Measurements from ENCODE around the gene ARHGAP18. TPM values are rescaled to one million over a fixed set of nuclear protein-coding genes. Genes with fewer than 3 reads are reported as not detected.

ARHGAP18 gene
- total and polyA plus RNA-seq, 8 donors: 6.0 to 104 (median 30.2) TPM

DNA sequence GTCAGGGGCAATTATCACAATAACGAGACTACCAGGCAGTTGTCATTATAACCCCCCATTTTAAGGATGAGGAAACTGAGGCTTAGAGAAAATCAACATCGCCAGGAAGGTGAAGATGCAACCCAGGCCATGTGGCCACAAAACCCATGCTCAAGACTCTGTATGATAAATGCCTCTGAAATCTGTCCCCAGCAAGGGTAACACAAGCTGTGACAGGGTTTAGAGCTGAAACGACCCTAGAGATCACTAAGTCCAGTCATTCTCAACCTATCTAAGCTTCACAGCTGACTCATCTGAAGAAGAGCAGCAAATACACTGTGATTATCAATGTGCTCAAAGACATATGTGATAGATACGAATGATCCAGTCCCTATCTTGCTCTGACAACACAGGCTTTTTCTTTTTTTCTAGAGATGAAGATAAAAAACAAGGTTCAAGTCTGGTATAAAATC, 47.0 kb downstream of the ARHGAP18 start:
- H3K9me3 ChIP-seq: no peaks in the 10 kb centered on the region
- 62 to 69% (median 65%) methylated on average over 4 of the region's 4 CpGs for WGBS, 5 donors
- H3K27me3 ChIP-seq: no peaks in the 10 kb centered on the region
- TF ChIP-seq CTCF (IDR thresholded peaks at IDR 0.05): no peak
- TF ChIP-seq POLR2A (IDR thresholded peaks at IDR 0.05): no peak
- no peak for TF ChIP-seq POLR2AphosphoS5 (IDR thresholded peaks at IDR 0.05)
- no peak for TF ChIP-seq EP300 (IDR thresholded peaks at IDR 0.05)
- peak overlapping the region in 1 of 5 donors; percentile 49 for H3K27ac ChIP-seq
- no peaks in the 10 kb centered on the region for H3K36me3 ChIP-seq
- intact Hi-C loops (cut with DNase I; ENCODE audit: low total_unique reads): no loop called here
- H3K4me1 ChIP-seq: peaks cover 22 to 72% (median 45%) of the 10 kb centered on the region in 4 donors
- no peak overlapping the region for H3K4me3 ChIP-seq
- no peak for DNase-seq

GRCh38 chr6:129662406-129662766, 47.6 kb downstream of the ARHGAP18 start:
- Histone ChIP-seq H3K36me3 (no peaks in the 10 kb centered on the region), H3K4me3 (no peak overlapping the region), H3K27me3 (no peaks in the 10 kb centered on the region), H3K27ac (peak overlapping the region in 3 of 5 donors; percentile 10 to 49 (median 27)), H3K4me1 (peaks cover 18 to 66% (median 42%) of the 10 kb centered on the region in 4 donors), H3K9me3 (no peaks in the 10 kb centered on the region)
- TF ChIP-seq CTCF (IDR thresholded peaks at IDR 0.05) (no peak), POLR2AphosphoS5 (IDR thresholded peaks at IDR 0.05) (no peak), EP300 (IDR thresholded peaks at IDR 0.05) (no peak), POLR2A (IDR thresholded peaks at IDR 0.05) (no peak)
- 28 to 68% (median 45%) methylated on average over 2 of the region's 2 CpGs for WGBS, 5 donors
- DNase-seq: no peak
- intact Hi-C loops (cut with DNase I; ENCODE audit: low total_unique reads): no loop called here

GRCh38 chr6:129661536-129662405, 48.2 kb downstream of the ARHGAP18 start:
- TF ChIP-seq CTCF (IDR thresholded peaks at IDR 0.05) (no peak), POLR2AphosphoS5 (IDR thresholded peaks at IDR 0.05) (no peak)
- intact Hi-C loops (cut with DNase I; ENCODE audit: low total_unique reads): no loop called here
- Histone ChIP-seq H3K9me3 (no peaks in the 10 kb centered on the region), H3K4me3 (no peak overlapping the region), H3K27ac (peak overlapping the region in 3 of 5 donors; percentile 10 to 49 (median 27)), H3K36me3 (no peaks in the 10 kb centered on the region), H3K27me3 (no peaks in the 10 kb centered on the region), H3K4me1 (peaks cover 18 to 65% (median 42%) of the 10 kb centered on the region in 4 donors)
- DNase-seq: peak in 1 of 2 donors; percentile 47
- WGBS, 5 donors: 81 to 89% (median 84%) methylated on average over 7 of the region's 7 CpGs

DNA sequence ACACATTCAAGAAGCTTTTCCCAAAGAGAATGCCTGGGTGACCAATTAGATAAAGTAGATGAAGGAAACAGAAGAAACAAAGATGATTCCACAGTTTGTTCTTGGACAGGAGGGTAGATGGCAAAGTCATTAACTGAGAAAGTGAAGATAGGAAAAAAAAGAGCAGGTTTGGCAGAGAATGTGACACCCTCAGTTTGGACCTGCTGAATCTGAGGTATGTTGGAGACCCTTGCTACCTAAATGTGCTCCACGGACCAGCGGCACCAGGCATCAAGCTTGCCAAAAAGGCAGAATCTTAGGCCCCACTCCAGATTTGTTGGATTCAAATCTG, 49.7 kb downstream of the ARHGAP18 start:
- H3K9me3 ChIP-seq: no peaks in the 10 kb centered on the region
- DNase-seq: no peak
- H3K4me1 ChIP-seq: peaks cover 18 to 64% (median 29%) of the 10 kb centered on the region in 4 donors
- H3K36me3 ChIP-seq: no peaks in the 10 kb centered on the region
- H3K4me3 ChIP-seq: no peak overlapping the region
- TF ChIP-seq CTCF (IDR thresholded peaks at IDR 0.05) (no peak), POLR2AphosphoS5 (IDR thresholded peaks at IDR 0.05) (no peak), POLR2A (IDR thresholded peaks at IDR 0.05) (no peak), EP300 (IDR thresholded peaks at IDR 0.05) (no peak)
- H3K27ac ChIP-seq: peak overlapping the region in 4 of 5 donors; percentile 2 to 54 (median 46)
- H3K27me3 ChIP-seq: no peaks in the 10 kb centered on the region
- whole genome bisulfite sequencing, 5 donors: 63 to 96% (median 88%) methylated on average over 2 of the region's 2 CpGs
- intact Hi-C loops (cut with DNase I; ENCODE audit: low total_unique reads): no loop called here
